HuH-7 (cell line): ENCODE measurements around the gene LPIN3.

Experiments
- DNase-seq: peaks from one replicate; pipeline ENCODE4 v3.0.0; 2011; ENCODE audit warnings: low spot score

LPIN3 gene

DNA sequence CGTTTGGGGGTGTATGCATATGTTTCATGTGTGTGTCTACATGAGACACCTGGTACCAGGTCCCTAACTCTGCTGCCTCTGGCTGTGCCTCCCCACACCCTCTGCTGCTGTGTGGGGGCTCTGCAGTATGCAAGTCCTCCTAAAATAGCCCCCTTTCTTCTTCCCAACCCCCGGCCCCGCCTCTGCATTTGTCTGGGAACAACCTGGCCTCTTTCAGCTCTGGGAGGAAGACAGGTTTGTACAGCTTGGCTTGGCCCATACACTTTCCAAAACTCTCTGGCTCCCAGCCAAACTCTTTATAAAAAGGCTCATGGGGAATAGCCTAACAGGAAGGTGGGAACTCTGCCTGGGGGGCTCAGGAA is 53.1 kb downstream of the LPIN3 start:
- no peak for DNase-seq

DNA sequence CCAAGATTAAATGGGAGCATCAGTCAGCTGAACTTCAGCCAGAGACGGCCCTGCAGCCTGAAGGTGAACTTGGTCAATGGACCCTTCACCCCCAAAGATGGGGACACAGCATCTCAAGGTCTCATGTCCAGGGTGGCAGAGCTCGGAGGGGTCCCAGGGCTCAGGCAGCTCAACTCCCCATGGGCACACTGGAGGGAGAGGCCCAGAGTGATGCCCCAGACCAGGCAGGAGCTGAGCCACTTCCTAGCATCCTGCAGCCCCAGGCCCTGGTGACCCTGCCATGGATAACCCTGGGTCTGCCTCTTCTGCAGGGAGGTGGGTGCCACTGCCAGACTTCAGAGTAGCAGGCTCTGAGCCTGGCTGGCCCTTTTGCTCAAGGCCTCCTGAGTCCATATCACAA is 53.5 kb downstream of the LPIN3 start:
- DNase-seq: no peak

DNA sequence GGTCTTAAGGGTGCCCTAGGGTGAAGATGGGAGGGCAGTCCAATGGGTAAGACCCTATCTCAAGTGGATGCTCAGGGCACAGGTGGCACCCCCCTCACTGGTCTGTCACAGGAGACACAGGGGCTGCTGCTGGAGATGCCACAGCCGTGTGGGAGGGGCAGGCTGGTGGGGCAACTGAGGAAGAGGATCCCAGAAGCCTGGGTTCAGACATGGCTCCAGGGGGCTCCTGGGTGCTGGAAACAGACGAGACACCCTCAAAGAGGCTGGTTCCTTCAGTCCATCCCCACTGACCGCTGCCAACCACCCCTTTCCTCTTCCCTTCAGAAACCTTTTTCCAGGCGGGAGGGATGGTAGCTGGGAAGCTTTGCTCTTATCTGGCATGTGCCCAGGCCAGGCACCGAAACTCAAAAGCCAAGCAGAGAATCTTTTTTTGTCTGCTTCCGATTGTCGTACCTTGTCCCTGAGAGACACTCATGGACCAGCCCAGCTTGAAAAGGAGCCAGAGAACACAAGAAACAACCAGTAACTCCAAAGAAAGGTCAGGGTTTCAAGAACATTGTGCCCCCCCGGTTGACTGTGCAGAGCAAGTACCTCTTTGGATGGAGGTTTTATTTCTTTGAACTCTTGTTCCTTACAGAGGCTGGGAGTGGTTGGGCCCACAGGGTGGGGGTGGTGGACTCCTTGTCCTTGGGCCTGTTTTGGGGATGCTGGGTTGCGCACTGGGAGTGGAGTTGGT is 54.5 kb downstream of the LPIN3 start:
- DNase-seq: no peak

DNA sequence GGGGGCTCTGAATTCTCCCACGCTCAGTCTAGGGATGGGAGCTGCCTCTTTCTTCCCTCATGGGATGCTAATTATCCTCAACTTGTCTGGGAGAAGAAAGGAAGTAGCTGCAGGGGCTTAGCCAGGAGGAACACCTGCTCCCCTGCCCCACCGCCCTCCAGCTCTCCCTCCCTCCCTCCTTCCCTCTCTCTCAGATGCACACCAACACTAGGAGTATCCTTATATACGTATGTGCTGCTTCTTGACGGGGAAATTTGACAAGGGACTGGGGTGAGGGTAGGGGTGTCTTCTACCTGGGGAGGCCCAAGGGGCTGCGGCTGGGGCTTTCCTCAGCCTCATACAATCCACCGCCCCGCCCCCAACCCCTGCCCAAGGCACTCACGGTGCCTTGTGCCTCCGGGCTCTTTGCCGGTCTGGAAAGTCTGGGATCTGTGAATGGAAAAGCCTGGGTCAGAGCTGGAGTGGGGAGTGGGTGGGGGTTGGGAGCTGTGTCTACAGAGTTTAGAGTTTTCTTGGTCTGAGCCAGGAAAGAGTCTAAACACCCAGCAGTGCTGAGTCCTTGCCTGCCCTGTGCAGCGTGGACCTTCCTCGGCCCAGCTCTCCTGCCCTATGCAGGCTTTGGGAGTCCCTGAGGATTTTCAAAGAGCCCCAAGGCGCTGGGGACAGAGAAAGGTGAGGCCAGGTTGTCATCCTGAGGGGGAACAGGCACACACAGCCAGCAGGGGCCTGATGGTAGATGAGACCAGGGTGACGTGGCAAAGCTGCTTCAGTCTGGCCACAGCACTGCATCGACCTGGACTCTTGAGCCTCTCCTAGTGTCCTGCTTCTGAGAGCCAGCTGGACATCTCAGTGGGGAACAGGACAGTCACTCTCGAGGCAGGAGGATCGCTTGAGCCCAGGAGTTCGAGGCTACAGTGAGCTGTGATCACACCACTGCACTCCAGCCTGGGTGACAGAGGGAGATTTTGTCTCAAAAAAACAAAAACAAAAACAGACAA is 55.3 kb downstream of the LPIN3 start:
- DNase-seq: no peak

DNA sequence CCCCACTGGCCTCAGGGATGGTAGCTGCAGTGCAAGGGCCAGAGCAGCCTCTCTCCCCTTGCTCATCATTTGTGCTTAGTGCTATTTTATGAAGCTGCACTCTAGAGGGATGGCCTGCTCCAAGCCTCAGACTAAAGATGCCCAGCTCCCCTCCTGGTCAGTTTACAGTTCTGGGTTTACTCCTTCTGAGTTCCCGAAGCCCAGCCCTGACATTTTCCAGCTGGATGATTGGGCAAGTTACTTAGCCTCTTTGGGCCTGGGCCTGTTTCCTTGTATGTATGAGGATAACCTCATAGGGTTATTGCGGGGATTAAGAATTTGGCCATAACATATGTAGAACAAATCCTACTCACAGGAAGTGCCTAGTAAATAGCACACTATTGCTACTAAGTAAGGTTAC is 57.8 kb downstream of the LPIN3 start:
- no peak for DNase-seq

DNA sequence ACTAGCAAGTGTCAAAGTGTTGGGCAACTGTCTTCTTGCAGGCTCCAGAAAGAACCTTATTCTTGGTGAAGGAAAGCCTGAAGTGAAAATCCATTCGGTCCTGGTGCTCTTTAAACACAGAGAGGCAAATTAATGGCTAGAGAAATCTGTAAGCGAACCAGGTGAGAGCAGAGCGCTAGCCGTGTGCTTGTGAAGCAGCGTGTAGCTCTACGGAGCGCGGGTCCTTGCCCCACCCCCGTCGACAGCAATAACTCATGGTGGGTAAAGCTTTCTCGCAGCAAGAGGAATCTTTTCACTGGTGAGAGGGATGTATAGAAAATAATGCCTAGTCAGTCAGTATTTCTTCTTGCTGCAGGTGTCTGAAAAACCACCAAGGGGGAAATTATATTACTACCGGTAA is 63.0 kb downstream of the LPIN3 start:
- no peak for DNase-seq

DNA sequence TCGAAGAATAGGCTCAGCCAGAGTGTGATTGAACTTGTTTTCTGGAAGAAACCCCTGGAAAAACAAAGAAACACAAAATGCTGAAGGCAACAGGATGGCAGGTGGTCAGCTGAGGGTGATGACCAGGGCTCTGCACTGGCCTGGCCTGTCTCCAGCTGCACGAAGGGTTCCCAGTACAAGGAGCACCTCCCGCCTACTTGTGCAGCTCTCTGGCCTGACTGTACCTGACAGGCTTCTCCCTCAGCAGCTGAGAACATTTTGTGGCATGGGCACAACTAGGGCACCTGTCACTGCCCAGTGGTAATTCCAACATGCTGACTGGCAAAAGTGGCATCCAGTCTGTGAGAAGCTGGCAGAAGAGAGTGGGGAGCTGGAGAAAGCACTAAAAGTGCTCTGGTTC is 64.8 kb downstream of the LPIN3 start:
- no peak for DNase-seq

DNA sequence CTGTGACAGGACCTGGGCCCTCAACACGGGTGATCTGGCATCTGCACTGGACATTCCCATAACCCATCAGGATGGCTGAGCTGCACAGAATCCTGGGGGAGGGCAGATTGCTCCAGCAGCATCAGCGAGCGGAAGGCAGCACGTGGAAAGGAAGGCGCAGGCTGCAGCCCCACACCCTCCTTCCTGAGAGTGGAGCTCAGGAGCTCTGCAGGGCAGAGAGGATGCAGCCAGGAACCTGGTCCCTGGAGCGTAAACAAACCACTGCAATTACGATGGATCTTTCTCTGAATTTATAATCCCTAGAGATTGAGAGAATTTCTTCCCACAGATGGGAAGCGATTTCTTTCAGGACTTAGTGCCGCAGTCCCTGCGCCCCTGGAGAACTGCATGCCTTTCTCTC is 65.7 kb downstream of the LPIN3 start:
- no peak for DNase-seq

DNA sequence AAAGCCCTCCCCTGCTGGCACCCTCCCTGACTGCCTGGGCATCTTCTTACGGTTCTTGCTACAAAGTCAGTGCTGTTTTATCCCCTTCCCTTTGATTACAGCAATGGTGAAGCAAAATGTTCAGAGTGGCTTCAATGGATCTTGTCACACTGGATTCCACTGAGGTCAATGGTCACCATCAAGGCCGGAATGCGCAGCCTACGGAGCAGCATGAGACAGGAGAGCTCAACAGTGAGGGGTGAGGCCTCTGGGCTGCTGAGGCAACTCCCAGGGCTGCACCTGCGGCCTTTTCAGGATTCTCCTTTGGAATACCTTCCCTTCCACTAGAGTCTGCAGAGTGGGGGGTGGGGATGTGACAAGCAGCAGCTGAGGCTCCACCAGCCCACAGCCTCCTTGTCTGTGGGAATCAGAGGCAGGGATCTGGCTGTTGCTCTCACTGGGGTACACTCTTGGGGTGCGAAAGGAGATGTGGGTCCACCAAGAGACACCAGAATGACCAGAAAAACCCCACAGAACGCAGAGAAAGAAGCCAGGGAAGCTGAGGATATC is 66.3 kb downstream of the LPIN3 start:
- DNase-seq: no peak

DNA sequence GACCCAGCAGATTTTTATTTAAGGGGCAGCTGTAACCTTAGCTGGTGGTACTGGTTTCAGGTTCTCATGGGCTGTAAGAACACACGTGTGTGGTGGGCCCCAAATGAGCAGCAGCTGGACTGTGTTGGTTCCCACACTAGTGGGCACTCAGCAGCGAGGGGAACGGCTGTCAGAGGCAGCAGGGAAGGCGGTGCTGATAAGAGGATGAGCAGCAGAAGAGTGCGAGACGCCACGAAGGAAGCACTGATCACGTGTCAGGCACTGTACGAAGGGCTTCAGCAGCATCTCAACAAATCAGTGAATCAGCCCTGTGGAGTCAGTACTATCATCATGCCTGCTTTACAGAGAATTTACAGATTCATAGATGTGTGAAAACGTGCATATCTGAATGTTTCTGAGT is 67.0 kb downstream of the LPIN3 start:
- DNase-seq: no peak

DNA sequence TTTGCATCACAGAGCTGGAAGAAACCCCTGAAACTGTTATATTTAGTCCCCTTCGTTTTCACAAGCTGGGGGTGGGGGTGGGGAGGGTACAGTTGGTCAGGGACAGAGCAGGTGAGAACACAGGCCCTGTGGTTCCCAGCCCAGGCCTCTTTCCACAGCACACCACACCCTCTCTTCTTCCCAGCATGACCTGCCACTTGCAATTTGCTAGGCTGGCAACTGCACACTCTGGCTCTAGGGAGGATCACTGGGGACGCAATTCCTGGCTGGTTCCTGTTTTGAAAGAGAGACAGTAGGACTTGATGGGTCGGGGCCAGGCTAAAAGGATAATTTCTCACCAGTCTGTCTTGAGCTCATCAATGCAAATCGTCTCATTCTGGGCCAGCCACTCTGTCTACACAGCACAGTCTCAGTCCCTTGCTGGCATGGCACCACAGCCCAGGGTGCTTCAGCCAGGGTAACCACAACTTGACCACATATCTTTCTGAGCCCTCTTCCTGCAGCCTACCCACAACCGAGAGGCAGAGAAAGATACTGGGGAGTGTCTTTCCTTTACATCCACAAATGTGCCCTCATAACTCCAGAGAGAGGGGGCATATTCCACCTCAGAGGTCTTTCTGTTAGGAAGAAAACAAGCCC is 67.7 kb downstream of the LPIN3 start:
- DNase-seq: no peak

DNA sequence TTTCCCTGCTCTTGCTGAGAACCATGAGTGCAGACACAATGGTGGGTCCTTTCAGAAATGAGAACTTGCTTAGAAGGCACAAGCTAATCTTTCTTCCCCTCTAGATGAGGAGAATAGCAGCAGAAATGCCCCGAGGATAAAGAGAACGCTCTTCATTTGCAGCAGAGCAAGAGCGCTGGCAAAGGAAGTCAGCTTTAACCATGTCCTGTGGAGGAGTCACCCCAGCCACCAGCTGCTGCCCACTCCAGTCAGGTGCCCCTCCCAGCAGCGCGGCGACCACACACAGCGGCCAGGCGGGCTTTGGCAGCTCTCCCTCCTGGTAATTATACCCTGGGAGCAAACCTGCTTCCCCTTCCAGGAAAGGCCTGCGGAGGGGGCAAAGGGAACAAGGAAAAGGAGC is 68.4 kb downstream of the LPIN3 start:
- DNase-seq: no peak
